PC-3 (cell line): ENCODE measurements around the gene TNC. TPM values are rescaled to one million over a fixed set of nuclear protein-coding genes. Genes with fewer than 3 reads are reported as not detected.

ENCODE experiments used
- ATAC-seq: fragments of 200-7000 bp; cut with Tn5 transposase; 2 replicates; pipeline ENCODE4 v1.9.1; 2020; ENCODE audit warnings: mild to moderate bottlenecking, moderate library complexity
- BruUV-seq: library from RNA; stranded (reverse); fragments of 400-500 nt; replicated peaks from 2 replicates; lab custom pipeline; 2021; lab: Mats Ljungman, UMichigan
- CTCF ChIA-PET: fragments of 300-600 bp; sonication (Branson Sonifier 250); formaldehyde crosslinking; loops from one replicate; lab custom pipeline; 2022; ENCODE audit warnings: antibody characterized with exemption; lab: Charles Lee
- POLR2A ChIA-PET: fragments of 300-600 bp; sonication (Branson Sonifier 250); formaldehyde crosslinking; loops from one replicate; lab custom pipeline; 2022; ENCODE audit warnings: antibody characterized with exemption; ENCODE audit not compliant: unreplicated experiment; lab: Charles Lee
- DNase-seq: peaks from one replicate; pipeline ENCODE4 v3.0.0-alpha.2; 2015
- H2AFZ ChIP-seq: fragments of 300-600 bp; sonication (generic); 2 replicates; pipeline ENCODE4 v1.6.0; 2016; ENCODE audit warnings: antibody characterized with exemption, low read length
- H3F3A ChIP-seq: fragments of 300-600 bp; sonication (generic); one replicate; pipeline ENCODE4 v1.6.0; 2017; ENCODE audit warnings: antibody characterized with exemption, low read length, control low read depth, mild to moderate bottlenecking; ENCODE audit not compliant: unreplicated experiment
- H3K27ac ChIP-seq: fragments of 300-600 bp; sonication (generic); 2 replicates; pipeline ENCODE4 v1.5.1; 2016; ENCODE audit warnings: mild to moderate bottlenecking, low read length
- H3K27me3 ChIP-seq: fragments of 300-600 bp; sonication (generic); 2 replicates; pipeline ENCODE4 v1.6.1; 2016; ENCODE audit warnings: low read length, mixed read lengths
- H3K36me3 ChIP-seq: fragments of 300-600 bp; sonication (generic); 2 replicates; pipeline ENCODE4 v1.6.1; 2016; ENCODE audit warnings: low read depth, mixed run types, low read length, mixed read lengths
- H3K4me1 ChIP-seq: fragments of 300-600 bp; sonication (generic); 2 replicates; pipeline ENCODE4 v1.5.1; 2016; ENCODE audit warnings: low read length; ENCODE audit not compliant: insufficient read depth
- H3K4me2 ChIP-seq: fragments of 300-600 bp; sonication (generic); 2 replicates; pipeline ENCODE4 v1.6.0; 2016; ENCODE audit warnings: low read length
- H3K4me3 ChIP-seq: fragments of 300-600 bp; sonication (generic); 2 replicates; pipeline ENCODE4 v1.5.1; 2016; ENCODE audit warnings: mild to moderate bottlenecking, low read length, mixed read lengths
- H3K79me2 ChIP-seq: fragments of 300-600 bp; sonication (generic); 2 replicates; pipeline ENCODE4 v1.6.1; 2017; ENCODE audit warnings: low read length, mixed read lengths
- H3K9ac ChIP-seq: fragments of 300-600 bp; sonication (generic); 2 replicates; pipeline ENCODE4 v1.6.0; 2016; ENCODE audit warnings: mild to moderate bottlenecking, low read length
- H3K9me2 ChIP-seq: fragments of 300-600 bp; sonication (generic); replicated peaks from 2 replicates; pipeline ENCODE4 v1.6.1; 2016; ENCODE audit warnings: mixed run types, low read length, mixed read lengths
- H3K9me3 ChIP-seq: fragments of 300-600 bp; sonication (generic); 2 replicates; pipeline ENCODE4 v1.6.1; 2016; ENCODE audit warnings: low read length, mixed read lengths
- H4K20me1 ChIP-seq: fragments of 300-600 bp; sonication (generic); 2 replicates; pipeline ENCODE4 v1.6.1; 2016; ENCODE audit warnings: low read length, mixed read lengths
- EZH2 ChIP-seq: fragments of 300-600 bp; sonication (generic); IDR thresholded peaks from one replicate; pipeline ENCODE4 v1.6.1; 2017; ENCODE audit warnings: antibody characterized with exemption, mild to moderate bottlenecking, low read length; ENCODE audit not compliant: unreplicated experiment
- EZH2phosphoT487 ChIP-seq: fragments of 300-600 bp; sonication (generic); IDR thresholded peaks from 2 replicates; pipeline ENCODE4 v1.6.1; 2018; ENCODE audit warnings: mild to moderate bottlenecking, antibody characterized with exemption, low read length, borderline replicate concordance
- intact Hi-C: fragments of 100-400 bp; cut with micrococcal nuclease; formaldehyde crosslinking; loops from 2 replicates; pipeline ENCODE4 v1.9.0; 2023
- total RNA-seq: library from RNA; depleted of rRNA; stranded (reverse); fragments of >200 nt; gene quantifications from 2 replicates; pipeline ENCODE4 v1.2.3, GENCODE V29; 2014
- TF ChIP-seq, protein P1 (sequence below): fragments of 300-600 bp; sonication (generic); conservative IDR thresholded peaks from 2 replicates; pipeline ENCODE4 v1.5.1; 2017; ENCODE audit warnings: antibody characterized with exemption, low read depth, mild to moderate bottlenecking, low read length

The TNC gene
- total RNA-seq, 1 experiment from 2014 or later, result 60.1 TPM

DNA sequence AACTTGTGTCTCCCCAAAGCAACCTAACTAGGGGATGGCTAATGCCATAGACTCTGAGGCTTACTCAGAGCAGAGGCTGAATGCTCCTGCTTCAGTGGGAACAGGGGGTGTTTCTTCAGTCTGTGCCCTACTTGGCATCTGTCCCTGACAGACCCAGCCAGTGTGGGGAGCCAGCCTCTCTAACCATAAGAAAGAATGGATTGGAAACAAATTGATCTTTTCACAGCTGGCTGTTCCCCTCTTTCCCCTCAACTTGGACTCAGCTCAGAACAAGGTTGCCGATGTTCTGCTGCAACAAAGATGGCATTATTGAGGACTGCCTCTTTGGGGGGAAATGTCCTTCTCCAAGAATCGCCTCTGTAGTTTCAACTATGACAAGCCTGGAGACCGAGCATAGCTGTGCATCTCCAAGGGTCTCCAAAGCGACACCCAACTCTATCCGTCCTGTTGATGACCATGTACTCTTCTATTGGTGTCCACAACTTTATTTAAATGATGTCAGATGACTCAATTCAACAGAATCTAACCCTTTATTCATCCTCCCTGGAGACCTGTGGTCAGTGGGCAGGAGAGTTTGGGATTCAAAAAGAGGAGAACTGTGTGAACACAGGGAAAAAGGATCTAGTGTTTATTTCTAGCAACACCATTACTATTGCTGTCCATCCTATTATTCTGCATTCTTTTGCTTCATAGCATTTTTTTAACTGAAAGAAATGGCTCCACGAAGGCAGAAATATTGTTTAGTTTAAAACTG is 24.7 kb upstream of the TNC start:
- ChIA-PET POLR2A (no interaction called here), CTCF (no interaction called here)
- H3K79me2 ChIP-seq, result no peaks in the 10 kb centered on the region
- ATAC-seq (no peak), DNase-seq (no peak)
- no TSS peak for BruUV-seq
- H4K20me1 ChIP-seq, result no peaks in the 10 kb centered on the region
- H3K9me2 ChIP-seq, result no peaks in the 10 kb centered on the region
- H2AFZ ChIP-seq, result no peak overlapping the region
- no peaks in the 10 kb centered on the region for H3K36me3 ChIP-seq
- H3K4me2 ChIP-seq, result no peak overlapping the region
- H3F3A ChIP-seq, result no peaks in the 10 kb centered on the region
- no peak overlapping the region for H3K9ac ChIP-seq
- intact Hi-C loops, result no loop called here
- TF ChIP-seq EZH2, result no peak
- no peak for TF ChIP-seq EZH2phosphoT487
- H3K4me1 ChIP-seq, result peaks cover 15% of the 10 kb centered on the region
- H3K4me3 ChIP-seq, result no peak overlapping the region
- H3K27ac ChIP-seq, result no peak overlapping the region
- no peaks in the 10 kb centered on the region for H3K27me3 ChIP-seq
- H3K9me3 ChIP-seq, result no peaks in the 10 kb centered on the region

- no peak for ATAC-seq
- Histone ChIP-seq H3K9me2 (no peaks in the 10 kb centered on the region), H3K27me3 (no peaks in the 10 kb centered on the region), H2AFZ (no peak overlapping the region), H3K4me3 (no peak overlapping the region), H3K4me2 (no peak overlapping the region), H3K4me1 (peaks cover 12% of the 10 kb centered on the region), H3K9ac (no peak overlapping the region), H3K79me2 (no peaks in the 10 kb centered on the region), H3F3A (no peaks in the 10 kb centered on the region), H3K27ac (no peak overlapping the region), H3K36me3 (no peaks in the 10 kb centered on the region), H3K9me3 (no peaks in the 10 kb centered on the region), H4K20me1 (no peaks in the 10 kb centered on the region)
- TF ChIP-seq EZH2phosphoT487 (no peak), EZH2 (no peak)
- TF ChIP-seq, protein P1, sequence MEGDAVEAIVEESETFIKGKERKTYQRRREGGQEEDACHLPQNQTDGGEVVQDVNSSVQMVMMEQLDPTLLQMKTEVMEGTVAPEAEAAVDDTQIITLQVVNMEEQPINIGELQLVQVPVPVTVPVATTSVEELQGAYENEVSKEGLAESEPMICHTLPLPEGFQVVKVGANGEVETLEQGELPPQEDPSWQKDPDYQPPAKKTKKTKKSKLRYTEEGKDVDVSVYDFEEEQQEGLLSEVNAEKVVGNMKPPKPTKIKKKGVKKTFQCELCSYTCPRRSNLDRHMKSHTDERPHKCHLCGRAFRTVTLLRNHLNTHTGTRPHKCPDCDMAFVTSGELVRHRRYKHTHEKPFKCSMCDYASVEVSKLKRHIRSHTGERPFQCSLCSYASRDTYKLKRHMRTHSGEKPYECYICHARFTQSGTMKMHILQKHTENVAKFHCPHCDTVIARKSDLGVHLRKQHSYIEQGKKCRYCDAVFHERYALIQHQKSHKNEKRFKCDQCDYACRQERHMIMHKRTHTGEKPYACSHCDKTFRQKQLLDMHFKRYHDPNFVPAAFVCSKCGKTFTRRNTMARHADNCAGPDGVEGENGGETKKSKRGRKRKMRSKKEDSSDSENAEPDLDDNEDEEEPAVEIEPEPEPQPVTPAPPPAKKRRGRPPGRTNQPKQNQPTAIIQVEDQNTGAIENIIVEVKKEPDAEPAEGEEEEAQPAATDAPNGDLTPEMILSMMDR, result no peak
- CTCF ChIA-PET, result no interaction called here
- BruUV-seq, result no TSS peak
- no peak for DNase-seq
- POLR2A ChIA-PET, result no interaction called here
- intact Hi-C loops, result no loop called here
These were observed 24.1 kb upstream of the TNC start for GRCh38 chr9:115142090-115142489.

GRCh38 chr9:115141612-115142011 is 23.7 kb upstream of the TNC start:
- no peak overlapping the region for H3K4me3 ChIP-seq
- H3K27me3 ChIP-seq, result no peaks in the 10 kb centered on the region
- ChIA-PET CTCF (no interaction called here), POLR2A (no interaction called here)
- no peak overlapping the region for H3K27ac ChIP-seq
- ATAC-seq, result no peak
- no peaks in the 10 kb centered on the region for H3K9me2 ChIP-seq
- no peaks in the 10 kb centered on the region for H3K36me3 ChIP-seq
- BruUV-seq, result no TSS peak
- TF ChIP-seq EZH2phosphoT487, result no peak
- no peak for TF ChIP-seq EZH2
- TF ChIP-seq, protein P1, result no peak
- DNase-seq, result peak; percentile 16
- H3K4me2 ChIP-seq, result no peak overlapping the region
- intact Hi-C loops, result no loop called here
- H3K4me1 ChIP-seq, result peaks cover 7% of the 10 kb centered on the region; the same call in 1 of the 2 replicates
- no peak overlapping the region for H3K9ac ChIP-seq
- H2AFZ ChIP-seq, result no peak overlapping the region
- H4K20me1 ChIP-seq, result no peaks in the 10 kb centered on the region
- H3K79me2 ChIP-seq, result no peaks in the 10 kb centered on the region
- H3F3A ChIP-seq, result no peaks in the 10 kb centered on the region
- no peaks in the 10 kb centered on the region for H3K9me3 ChIP-seq
